Brain microvascular endothelial cell (primary cell): ENCODE results near the gene PPARA.

Source experiments
- DNase-seq: peaks from one replicate; pipeline ENCODE4 v3.0.0-alpha.2; 2020
- H3K27ac ChIP-seq: fragments of 250-450 bp; sonication (Bioruptor Pico); 2 replicates; pipeline ENCODE4 v1.5.1; 2020; ENCODE audit warnings: mild to moderate bottlenecking, moderate library complexity
- H3K27me3 ChIP-seq: fragments of 250-450 bp; sonication (Bioruptor Pico); replicated peaks from 2 replicates; pipeline ENCODE4 v1.5.1; 2020; ENCODE audit warnings: mild to moderate bottlenecking
- H3K36me3 ChIP-seq: fragments of 250-450 bp; sonication (Bioruptor Pico); replicated peaks from 2 replicates; pipeline ENCODE4 v1.5.1; 2020; ENCODE audit warnings: mild to moderate bottlenecking
- H3K4me3 ChIP-seq: 2 replicates; pipeline ENCODE4 v1.5.1; 2011; ENCODE audit warnings: low read depth, mild to moderate bottlenecking, control low read depth, low read length, moderate library complexity
- CTCF ChIP-seq: IDR thresholded peaks from 2 replicates; pipeline ENCODE4 v1.5.1; 2011; ENCODE audit warnings: low read depth, mild to moderate bottlenecking, moderate library complexity, low read length, control low read depth, inconsistent platforms; ENCODE audit errors: missing control alignments
- in situ Hi-C: cut with HindIII; loops from 2 replicates; pipeline ENCODE4 v1.10.0; 2017; ENCODE audit warnings: low sequenced_read_pairs, low pct_ligation_motif_present

The PPARA gene

GRCh38 chr22:46112405-46112804 lies 37.9 kb upstream of the PPARA start:
- in situ Hi-C loops: no loop called here
- peaks cover 19% of the 10 kb centered on the region for H3K36me3 ChIP-seq
- TF ChIP-seq CTCF: no peak
- no peak overlapping the region for H3K27ac ChIP-seq
- H3K4me3 ChIP-seq: no peak overlapping the region
- H3K27me3 ChIP-seq: no peaks in the 10 kb centered on the region
- no peak for DNase-seq

GRCh38 chr22:46113110-46113909 lies 37.0 kb upstream of the PPARA start:
- H3K27ac ChIP-seq: no peak overlapping the region
- H3K36me3 ChIP-seq: peaks cover 19% of the 10 kb centered on the region
- in situ Hi-C loops: no loop called here
- H3K4me3 ChIP-seq: no peak overlapping the region
- TF ChIP-seq CTCF: no peak
- H3K27me3 ChIP-seq: no peaks in the 10 kb centered on the region
- DNase-seq: no peak

- no peak for TF ChIP-seq CTCF
Measured at GRCh38 chr22:46113910-46114517, 36.3 kb upstream of the PPARA start.

GRCh38 chr22:46114518-46115387 lies 35.6 kb upstream of the PPARA start:
- no peak overlapping the region for H3K27ac ChIP-seq
- no peak for TF ChIP-seq CTCF
- in situ Hi-C loops: no loop called here
- no peak for DNase-seq
- peaks cover 19% of the 10 kb centered on the region for H3K36me3 ChIP-seq
- no peak overlapping the region for H3K4me3 ChIP-seq
- H3K27me3 ChIP-seq: no peaks in the 10 kb centered on the region

More at GRCh38 chr22:46113910-46114517, 36.3 kb upstream of the PPARA start:
- H3K36me3 ChIP-seq: peaks cover 19% of the 10 kb centered on the region
- H3K27ac ChIP-seq: no peak overlapping the region
- H3K4me3 ChIP-seq: no peak overlapping the region
- in situ Hi-C loops: no loop called here
- H3K27me3 ChIP-seq: no peaks in the 10 kb centered on the region
- DNase-seq: no peak

- DNase-seq: no peak
- Histone ChIP-seq H3K4me3 (no peak overlapping the region), H3K36me3 (peaks cover 19% of the 10 kb centered on the region), H3K27me3 (no peaks in the 10 kb centered on the region), H3K27ac (no peak overlapping the region)
- in situ Hi-C loops: no loop called here
- no peak for TF ChIP-seq CTCF
Measured at GRCh38 chr22:46115388-46115678, 35.0 kb upstream of the PPARA start.
